Lower lobe of right lung (tissue), 2 donors: ENCODE results near the gene LDB2. TPM values are rescaled to one million over a fixed set of nuclear protein-coding genes. Genes with fewer than 3 reads are reported as not detected.

Source experiments
- ATAC-seq, 2 donors: fragments of 200-7000 bp; cut with Tn5 transposase; one replicate each; pipeline ENCODE4 v1.9.1; 2020 to 2022; ENCODE audit warnings: mild to moderate bottlenecking in 2 of 2, moderate library complexity in 2 of 2
- DNase-seq: peaks from one replicate; pipeline ENCODE4 v3.0.0-alpha.2; 2020
- H3K27ac ChIP-seq: fragments of 200-600 bp; one replicate; pipeline ENCODE4 v1.8.0; 2022
- H3K27me3 ChIP-seq: fragments of 200-600 bp; one replicate; pipeline ENCODE4 v1.8.0; 2022; ENCODE audit warnings: low read depth
- H3K36me3 ChIP-seq: fragments of 200-600 bp; one replicate; pipeline ENCODE4 v1.8.0; 2022; ENCODE audit warnings: mild to moderate bottlenecking
- H3K4me1 ChIP-seq: fragments of 200-600 bp; one replicate; pipeline ENCODE4 v1.8.0; 2022
- H3K4me3 ChIP-seq: fragments of 200-600 bp; one replicate; pipeline ENCODE4 v1.8.0; 2022; ENCODE audit warnings: mild to moderate bottlenecking
- H3K9me3 ChIP-seq: fragments of 200-600 bp; one replicate; pipeline ENCODE4 v1.8.0; 2022
- CTCF ChIP-seq: fragments of 200-600 bp; IDR thresholded peaks from one replicate; pipeline ENCODE4 v1.8.0; 2022; ENCODE audit warnings: antibody characterized with exemption, mild to moderate bottlenecking
- intact Hi-C: fragments of 100-400 bp; cut with DNase I; formaldehyde crosslinking; loops from one replicate; pipeline ENCODE4 v1.11.0; 2022
- total RNA-seq: library from RNA; stranded (reverse); fragmentation: NEBNext Ultra II Directional; extraction: Animal tissue kit (Norgen Biotek cat#: 25700); gene quantifications from one replicate; pipeline ENCODE4 v1.2.1, GENCODE V29; 2021
- donor health status: DM: no; HTN: yes; CAD: no; lungs with severe emphysema.

Gene LDB2
- total RNA-seq, 1 donor from 2014 or later = 113 TPM

- ATAC-seq = no peak
- no peaks in the 10 kb centered on the region for H3K9me3 ChIP-seq
- no peaks in the 10 kb centered on the region for H3K27me3 ChIP-seq
- DNase-seq = no peak
- H3K36me3 ChIP-seq = no peaks in the 10 kb centered on the region
- H3K4me3 ChIP-seq = no peak overlapping the region
- H3K27ac ChIP-seq = no peak overlapping the region
- intact Hi-C loops = no loop called here
- no peak for TF ChIP-seq CTCF
- peaks cover 3% of the 10 kb centered on the region for H3K4me1 ChIP-seq
Observed at GRCh38 chr4:16710198-16710597, 188.2 kb downstream of the LDB2 start.

- ATAC-seq = no peak
- Histone ChIP-seq H3K27me3 (no peaks in the 10 kb centered on the region), H3K9me3 (no peaks in the 10 kb centered on the region), H3K36me3 (no peaks in the 10 kb centered on the region), H3K4me3 (no peak overlapping the region), H3K27ac (no peak overlapping the region), H3K4me1 (peaks cover 3% of the 10 kb centered on the region)
- TF ChIP-seq CTCF = no peak
- intact Hi-C loops = no loop called here
- DNase-seq = no peak
Observed at GRCh38 chr4:16707874-16708273, 190.6 kb downstream of the LDB2 start.

GRCh38 chr4:16706251-16706650, 192.2 kb downstream of the LDB2 start:
- no peak for DNase-seq
- ATAC-seq = no peak
- no peaks in the 10 kb centered on the region for H3K27me3 ChIP-seq
- intact Hi-C loops = no loop called here
- no peak overlapping the region for H3K4me3 ChIP-seq
- peaks cover 4% of the 10 kb centered on the region for H3K36me3 ChIP-seq
- no peaks in the 10 kb centered on the region for H3K9me3 ChIP-seq
- TF ChIP-seq CTCF = no peak
- peaks cover 3% of the 10 kb centered on the region for H3K4me1 ChIP-seq
- H3K27ac ChIP-seq = no peak overlapping the region

GRCh38 chr4:16705341-16705740, 193.1 kb downstream of the LDB2 start:
- H3K9me3 ChIP-seq = no peaks in the 10 kb centered on the region
- TF ChIP-seq CTCF = no peak
- no peak for ATAC-seq

GRCh38 chr4:16704489-16704888, 194.0 kb downstream of the LDB2 start:
- no peak for DNase-seq
- no peak overlapping the region for H3K4me3 ChIP-seq
- peaks cover 3% of the 10 kb centered on the region for H3K4me1 ChIP-seq
- H3K27me3 ChIP-seq = no peaks in the 10 kb centered on the region
- ATAC-seq = no peak
- no peaks in the 10 kb centered on the region for H3K9me3 ChIP-seq
- intact Hi-C loops = no loop called here
- H3K36me3 ChIP-seq = peaks cover 4% of the 10 kb centered on the region
- H3K27ac ChIP-seq = no peak overlapping the region
- no peak for TF ChIP-seq CTCF

More at GRCh38 chr4:16705341-16705740, 193.1 kb downstream of the LDB2 start:
- Histone ChIP-seq H3K36me3 (peaks cover 4% of the 10 kb centered on the region), H3K27me3 (no peaks in the 10 kb centered on the region), H3K4me1 (peaks cover 3% of the 10 kb centered on the region), H3K4me3 (no peak overlapping the region), H3K27ac (no peak overlapping the region)
- intact Hi-C loops = no loop called here
- no peak for DNase-seq

- Histone ChIP-seq H3K36me3 (no peaks in the 10 kb centered on the region), H3K9me3 (no peaks in the 10 kb centered on the region), H3K4me1 (peaks cover 11% of the 10 kb centered on the region), H3K4me3 (no peak overlapping the region), H3K27me3 (no peaks in the 10 kb centered on the region), H3K27ac (no peak overlapping the region)
- no peak for TF ChIP-seq CTCF
- no peak for ATAC-seq
- DNase-seq = no peak
- intact Hi-C loops = no loop called here
Observed at GRCh38 chr4:16695896-16696295, 202.5 kb downstream of the LDB2 start.
